Fibroblast of the aortic adventitia (primary cell): ENCODE measurements around the gene CADPS2. TPM values are rescaled to one million over a fixed set of nuclear protein-coding genes. Genes with fewer than 3 reads are reported as not detected.

Experiments
- DNase-seq: peaks from one replicate; pipeline ENCODE4 v3.0.0-alpha.2; 2010; ENCODE audit warnings: low read depth
- H3K4me3 ChIP-seq: 2 replicates; pipeline ENCODE4 v1.5.1; 2011; ENCODE audit warnings: low read depth, mild to moderate bottlenecking, control low read depth, low read length, moderate library complexity
- total RNA-seq: library from RNA; depleted of rRNA; stranded (reverse); fragments of >200 nt; gene quantifications from 2 replicates; pipeline ENCODE4 v1.2.3, GENCODE V29; 2012; ENCODE audit warnings: low replicate concordance
- TF ChIP-seq, protein P1 (sequence below): IDR thresholded peaks from 2 replicates; pipeline ENCODE4 v1.5.1; 2011; ENCODE audit warnings: mild to moderate bottlenecking, low read length, control low read depth, inconsistent platforms; ENCODE audit not compliant: insufficient read depth

Gene CADPS2
- total RNA-seq, 1 donor = 16.0 TPM

DNA sequence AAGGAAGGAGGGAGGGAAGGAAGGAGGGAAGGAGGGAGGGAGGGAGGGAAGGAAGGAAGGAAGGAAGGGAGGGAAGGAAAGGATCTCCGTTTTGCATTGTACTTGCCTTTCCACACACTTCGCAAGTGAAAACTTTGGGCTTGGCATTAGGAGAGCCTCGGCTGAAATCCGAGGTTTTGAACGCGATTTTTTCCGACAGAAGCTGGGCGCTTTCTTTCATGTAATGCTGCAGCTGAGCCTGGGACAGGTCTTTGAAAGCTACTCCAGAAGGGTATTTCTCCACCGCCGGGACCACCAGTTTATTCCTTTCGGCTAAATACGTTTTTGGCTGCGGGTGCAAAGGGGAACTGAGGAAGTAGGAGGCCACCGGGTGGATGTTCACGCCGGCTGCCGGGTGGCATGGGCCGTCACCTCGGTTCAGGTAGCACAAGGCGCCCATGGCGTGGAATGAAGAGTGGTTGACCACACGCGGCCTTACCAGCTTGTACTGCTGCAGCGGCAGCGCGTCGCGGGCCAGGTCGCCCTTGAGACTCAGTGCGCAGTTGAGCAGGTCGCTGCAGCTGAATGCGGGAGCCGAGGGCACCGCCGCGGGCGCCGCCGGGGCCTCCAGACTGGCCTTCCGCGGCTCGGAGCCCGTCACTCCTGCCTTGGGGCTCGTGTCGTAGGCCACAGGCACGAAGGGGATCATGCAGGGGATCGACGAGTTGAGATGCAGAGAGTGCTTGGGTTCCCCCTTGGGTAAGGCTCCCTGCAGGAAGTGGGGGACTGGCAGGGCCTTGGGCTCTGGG lies 582.5 kb downstream of the CADPS2 start:
- DNase-seq = no peak
- TF ChIP-seq, protein P1, sequence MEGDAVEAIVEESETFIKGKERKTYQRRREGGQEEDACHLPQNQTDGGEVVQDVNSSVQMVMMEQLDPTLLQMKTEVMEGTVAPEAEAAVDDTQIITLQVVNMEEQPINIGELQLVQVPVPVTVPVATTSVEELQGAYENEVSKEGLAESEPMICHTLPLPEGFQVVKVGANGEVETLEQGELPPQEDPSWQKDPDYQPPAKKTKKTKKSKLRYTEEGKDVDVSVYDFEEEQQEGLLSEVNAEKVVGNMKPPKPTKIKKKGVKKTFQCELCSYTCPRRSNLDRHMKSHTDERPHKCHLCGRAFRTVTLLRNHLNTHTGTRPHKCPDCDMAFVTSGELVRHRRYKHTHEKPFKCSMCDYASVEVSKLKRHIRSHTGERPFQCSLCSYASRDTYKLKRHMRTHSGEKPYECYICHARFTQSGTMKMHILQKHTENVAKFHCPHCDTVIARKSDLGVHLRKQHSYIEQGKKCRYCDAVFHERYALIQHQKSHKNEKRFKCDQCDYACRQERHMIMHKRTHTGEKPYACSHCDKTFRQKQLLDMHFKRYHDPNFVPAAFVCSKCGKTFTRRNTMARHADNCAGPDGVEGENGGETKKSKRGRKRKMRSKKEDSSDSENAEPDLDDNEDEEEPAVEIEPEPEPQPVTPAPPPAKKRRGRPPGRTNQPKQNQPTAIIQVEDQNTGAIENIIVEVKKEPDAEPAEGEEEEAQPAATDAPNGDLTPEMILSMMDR = no peak
- H3K4me3 ChIP-seq = no peak overlapping the region

DNA sequence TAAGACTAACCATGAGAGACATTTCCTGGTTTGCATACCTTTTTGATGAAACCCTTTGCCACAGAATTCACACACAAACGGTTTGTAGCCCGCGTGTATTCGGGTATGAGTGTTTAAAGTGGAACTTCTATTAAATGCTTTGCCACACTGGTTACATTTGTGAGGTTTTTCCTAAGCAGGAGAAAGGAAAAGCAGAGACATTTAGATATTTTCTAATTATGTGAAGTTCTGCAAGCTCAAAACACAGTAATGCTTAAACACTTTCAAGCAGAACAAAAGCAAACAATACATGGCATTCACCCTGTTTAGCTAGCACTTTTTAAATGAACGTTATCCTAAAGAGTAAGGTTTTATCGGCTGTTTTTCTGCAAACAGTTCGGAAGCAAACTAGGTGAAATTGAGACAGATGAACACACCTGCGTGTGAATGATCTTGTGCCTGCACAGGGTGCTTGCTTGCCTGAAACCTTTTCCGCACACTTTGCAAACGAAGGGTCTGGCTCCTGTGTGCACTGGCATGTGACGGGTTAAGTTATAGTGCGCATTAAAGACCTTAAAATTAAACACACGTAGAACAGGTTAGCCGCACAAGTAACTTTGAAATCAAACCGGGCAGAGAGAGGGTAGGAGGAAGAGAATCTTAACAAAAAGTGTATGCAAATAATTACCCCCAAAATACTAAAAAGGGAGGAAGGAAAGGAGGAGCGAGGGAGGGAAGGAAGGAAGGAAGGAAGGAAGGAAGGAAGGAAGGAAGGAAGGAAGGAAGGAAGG lies 583.3 kb downstream of the CADPS2 start:
- no peak for DNase-seq
- no peak overlapping the region for H3K4me3 ChIP-seq
- TF ChIP-seq, protein P1 = no peak

DNA sequence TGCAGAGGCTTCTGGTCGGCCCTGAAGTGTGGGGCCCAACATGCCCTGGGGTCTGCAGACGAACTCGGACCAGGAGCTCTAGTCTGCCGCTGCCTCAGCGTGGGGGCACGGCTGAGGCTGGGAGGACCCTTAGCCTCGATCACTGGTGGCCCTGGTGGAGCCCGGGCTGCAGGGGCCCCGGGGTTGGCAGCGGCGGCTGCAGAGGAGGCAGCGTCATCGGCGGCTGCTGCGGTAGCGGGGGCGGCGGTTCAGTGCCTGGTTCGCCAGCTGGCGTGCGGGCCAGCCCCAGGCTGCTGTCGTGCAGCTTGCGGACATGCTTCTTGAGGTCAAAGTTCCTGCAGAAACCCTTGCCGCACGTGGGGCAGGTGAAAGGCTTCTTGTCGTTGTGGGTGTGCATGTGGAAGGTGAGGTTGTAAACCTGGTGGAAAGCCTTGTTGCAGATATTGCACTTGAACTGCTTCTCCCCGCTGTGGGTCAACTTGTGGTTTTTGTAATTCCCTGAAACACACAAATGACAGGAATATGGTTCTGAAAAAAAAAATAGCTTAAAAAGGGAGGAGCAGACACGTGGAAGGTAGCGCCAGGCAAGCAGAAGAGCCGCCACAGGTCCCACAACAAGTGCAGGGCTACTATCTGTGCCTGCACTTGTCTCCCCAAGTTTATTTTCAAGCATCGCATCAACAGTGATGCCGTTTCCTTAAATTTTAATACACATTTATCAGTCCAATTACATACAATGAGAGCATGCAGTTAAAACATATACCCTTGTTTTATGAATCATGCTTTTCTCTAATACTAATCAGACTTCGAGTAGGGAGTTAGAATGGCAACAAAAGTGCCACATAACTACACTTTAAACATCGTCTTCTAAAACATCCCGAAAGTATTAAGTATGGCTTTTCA lies 584.2 kb downstream of the CADPS2 start:
- TF ChIP-seq, protein P1 = no peak
- no peak overlapping the region for H3K4me3 ChIP-seq
- no peak for DNase-seq

DNA sequence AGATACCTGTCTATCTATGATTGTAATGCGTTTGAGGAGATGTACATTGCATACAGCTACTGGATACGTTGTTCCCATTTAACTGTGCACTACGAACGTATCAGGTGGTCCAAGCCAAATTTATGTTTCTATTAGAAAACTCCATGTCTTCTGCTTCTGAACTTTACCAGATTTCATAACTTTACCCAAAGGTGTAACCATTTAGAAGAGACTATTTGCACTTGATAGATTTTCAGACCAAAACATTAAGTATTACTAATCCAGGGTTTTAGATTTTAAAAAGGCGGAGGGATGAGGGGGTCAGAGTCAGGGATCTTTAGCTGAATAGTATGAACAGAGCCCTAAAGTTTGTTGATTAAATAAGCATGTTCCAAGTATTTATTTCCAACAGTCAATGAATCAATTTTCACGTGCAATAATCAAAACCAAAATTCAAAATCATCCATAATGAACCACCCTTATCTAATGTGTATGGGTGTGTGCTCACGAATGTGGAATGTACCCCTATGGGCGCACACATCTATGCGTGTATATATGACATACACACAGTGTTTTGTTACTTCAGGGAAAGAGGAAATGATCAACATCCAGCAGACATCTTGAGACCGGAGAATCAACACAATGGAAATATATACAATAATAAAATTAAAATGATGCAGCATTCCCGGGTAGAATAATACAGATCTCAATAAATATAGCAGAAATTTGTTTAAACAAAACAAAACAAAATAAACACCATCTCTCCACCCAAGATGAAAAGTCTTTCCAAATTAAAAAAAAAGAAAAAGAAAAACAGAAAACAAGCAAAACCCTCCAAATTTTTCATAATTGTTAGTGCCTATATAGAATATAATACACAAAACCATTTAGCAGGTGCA lies 585.1 kb downstream of the CADPS2 start:
- no peak for DNase-seq
- H3K4me3 ChIP-seq = no peak overlapping the region
- TF ChIP-seq, protein P1 = no peak

DNA sequence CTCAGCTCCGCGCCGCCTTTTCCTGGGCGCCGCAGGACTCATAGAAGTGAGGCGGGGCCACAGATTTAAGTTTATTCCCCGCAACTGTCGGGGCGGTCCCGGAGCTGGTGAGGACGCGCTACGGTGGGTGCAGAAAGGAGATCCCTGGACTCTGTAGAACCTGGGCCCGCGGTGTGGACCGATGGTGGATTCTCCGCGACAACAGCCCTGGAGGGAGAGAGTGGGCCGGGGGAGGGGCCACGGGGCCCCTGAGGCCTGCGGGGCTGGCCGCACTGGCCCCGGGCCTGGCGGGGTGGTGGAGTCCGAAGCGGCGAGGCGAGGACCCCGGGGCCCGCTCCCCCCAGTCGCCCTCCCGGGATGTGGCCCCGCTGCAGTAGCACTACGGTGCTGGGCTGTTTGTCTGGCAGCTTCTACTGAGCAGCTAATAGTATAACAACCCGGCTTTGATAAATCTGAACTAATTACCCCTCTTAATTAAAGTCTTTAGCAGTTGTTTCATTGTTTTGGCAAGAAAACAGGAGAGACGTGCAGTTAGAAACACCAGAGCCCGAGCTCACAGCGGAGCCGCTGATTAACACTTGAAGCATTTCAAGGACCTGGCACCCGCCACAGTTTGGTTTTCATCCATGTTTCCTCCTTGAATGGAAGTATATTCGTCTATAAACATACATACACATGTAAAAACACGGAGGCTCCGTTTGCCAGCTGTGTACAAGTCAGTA lies 585.9 kb downstream of the CADPS2 start:
- no peak overlapping the region for H3K4me3 ChIP-seq
- peak; percentile 31 for DNase-seq
- TF ChIP-seq, protein P1 = no peak
